DOHH2 (cell line): ENCODE results near the gene PRKN.

Experiments
- EZH2phosphoT487 ChIP-seq: fragments of 200-600 bp; sonication (generic); IDR thresholded peaks from 2 replicates; pipeline ENCODE4 v1.6.1; 2017; ENCODE audit warnings: borderline replicate concordance, mild to moderate bottlenecking, antibody characterized with exemption, low read length, moderate library complexity, mixed read lengths
- TF ChIP-seq, protein P1 (sequence below): fragments of 200-600 bp; sonication (generic); IDR thresholded peaks from one replicate; pipeline ENCODE4 v1.5.1; 2014; ENCODE audit warnings: antibody characterized with exemption, mild to moderate bottlenecking, low read depth, low read length; ENCODE audit not compliant: poor library complexity, severe bottlenecking

GRCh38 chr6:161413355-161413771, 1314.2 kb downstream of the PRKN start:
- TF ChIP-seq, protein P1, sequence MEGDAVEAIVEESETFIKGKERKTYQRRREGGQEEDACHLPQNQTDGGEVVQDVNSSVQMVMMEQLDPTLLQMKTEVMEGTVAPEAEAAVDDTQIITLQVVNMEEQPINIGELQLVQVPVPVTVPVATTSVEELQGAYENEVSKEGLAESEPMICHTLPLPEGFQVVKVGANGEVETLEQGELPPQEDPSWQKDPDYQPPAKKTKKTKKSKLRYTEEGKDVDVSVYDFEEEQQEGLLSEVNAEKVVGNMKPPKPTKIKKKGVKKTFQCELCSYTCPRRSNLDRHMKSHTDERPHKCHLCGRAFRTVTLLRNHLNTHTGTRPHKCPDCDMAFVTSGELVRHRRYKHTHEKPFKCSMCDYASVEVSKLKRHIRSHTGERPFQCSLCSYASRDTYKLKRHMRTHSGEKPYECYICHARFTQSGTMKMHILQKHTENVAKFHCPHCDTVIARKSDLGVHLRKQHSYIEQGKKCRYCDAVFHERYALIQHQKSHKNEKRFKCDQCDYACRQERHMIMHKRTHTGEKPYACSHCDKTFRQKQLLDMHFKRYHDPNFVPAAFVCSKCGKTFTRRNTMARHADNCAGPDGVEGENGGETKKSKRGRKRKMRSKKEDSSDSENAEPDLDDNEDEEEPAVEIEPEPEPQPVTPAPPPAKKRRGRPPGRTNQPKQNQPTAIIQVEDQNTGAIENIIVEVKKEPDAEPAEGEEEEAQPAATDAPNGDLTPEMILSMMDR: no peak
- no peak for TF ChIP-seq EZH2phosphoT487
